Vagina (tissue), 2 donors: Measurements from ENCODE around the gene MGAT3.

ENCODE experiments used
- POLR2A ChIP-seq, 2 donors: fragments of 450-650 bp; IDR thresholded peaks; one replicate each; pipeline ENCODE4 v1.6.1; 2017; ENCODE audit warnings: antibody characterized with exemption in 2 of 2, mild to moderate bottlenecking in 2 of 2, moderate library complexity in 2 of 2
- TF ChIP-seq, protein P1 (sequence below), 3 experiments: fragments of 450-650 bp in 2 of 3; fragments of 200-600 bp in 1 of 3; sonication (generic) in 1 of 3; IDR thresholded peaks; one replicate each; pipeline ENCODE4 v1.5.1; 2017 to 2019; ENCODE audit warnings: antibody characterized with exemption in 3 of 3, mild to moderate bottlenecking in 2 of 3, moderate library complexity in 2 of 3

DNA sequence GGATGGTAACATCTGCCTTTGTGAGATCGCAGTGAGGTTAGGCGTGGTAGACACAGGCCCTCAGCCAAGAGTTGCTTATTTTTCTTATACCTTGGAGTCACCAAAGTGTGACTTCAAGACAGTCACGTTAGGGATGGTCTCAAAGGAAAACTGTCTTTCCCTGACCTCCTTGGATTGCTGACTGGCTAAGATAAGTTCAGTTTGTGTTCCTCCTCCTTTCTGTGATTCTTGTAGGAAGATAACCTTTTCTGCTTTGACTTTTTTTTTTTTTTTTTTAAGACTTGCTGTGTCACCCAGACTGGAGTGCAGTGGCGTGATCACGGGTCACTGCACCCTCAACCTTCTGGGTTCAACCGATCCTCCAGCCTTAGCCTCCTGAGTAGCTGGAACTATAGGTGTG, 34.1 kb upstream of the MGAT3 start:
- TF ChIP-seq, protein P1, sequence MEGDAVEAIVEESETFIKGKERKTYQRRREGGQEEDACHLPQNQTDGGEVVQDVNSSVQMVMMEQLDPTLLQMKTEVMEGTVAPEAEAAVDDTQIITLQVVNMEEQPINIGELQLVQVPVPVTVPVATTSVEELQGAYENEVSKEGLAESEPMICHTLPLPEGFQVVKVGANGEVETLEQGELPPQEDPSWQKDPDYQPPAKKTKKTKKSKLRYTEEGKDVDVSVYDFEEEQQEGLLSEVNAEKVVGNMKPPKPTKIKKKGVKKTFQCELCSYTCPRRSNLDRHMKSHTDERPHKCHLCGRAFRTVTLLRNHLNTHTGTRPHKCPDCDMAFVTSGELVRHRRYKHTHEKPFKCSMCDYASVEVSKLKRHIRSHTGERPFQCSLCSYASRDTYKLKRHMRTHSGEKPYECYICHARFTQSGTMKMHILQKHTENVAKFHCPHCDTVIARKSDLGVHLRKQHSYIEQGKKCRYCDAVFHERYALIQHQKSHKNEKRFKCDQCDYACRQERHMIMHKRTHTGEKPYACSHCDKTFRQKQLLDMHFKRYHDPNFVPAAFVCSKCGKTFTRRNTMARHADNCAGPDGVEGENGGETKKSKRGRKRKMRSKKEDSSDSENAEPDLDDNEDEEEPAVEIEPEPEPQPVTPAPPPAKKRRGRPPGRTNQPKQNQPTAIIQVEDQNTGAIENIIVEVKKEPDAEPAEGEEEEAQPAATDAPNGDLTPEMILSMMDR (IDR thresholded peaks at IDR 0.05), result no peak
- no peak for TF ChIP-seq POLR2A (IDR thresholded peaks at IDR 0.05)
